T-helper 2 cell treated with Interferon-gamma antibody and Interleukin-4, amounts not matched to agents 100 ng/mL and 5 ng/mL, for 36 hours (primary cell): Measurements from ENCODE around the gene TRAK1. TPM values are rescaled to one million over a fixed set of nuclear protein-coding genes. Genes with fewer than 3 reads are reported as not detected.
"Not testable (repeated sequence)": the region's sequence is repeated elsewhere in the genome, so short reads cannot be mapped to it uniquely, and the experiment has no call there.

Experiments
- intact Hi-C: fragments of 100-400 bp; cut with micrococcal nuclease; formaldehyde crosslinking; loops from one replicate; pipeline ENCODE4 v1.15.1; 2023
- total RNA-seq: library from RNA; stranded (reverse); gene quantifications from 2 replicates; pipeline ENCODE4 v1.2.3, GENCODE V29; 2022

TRAK1 gene
- total RNA-seq, result 27.4 and 27.6 TPM in 2 replicates

GRCh38 chr3:42090973-42091731 is at the start of gene TRAK1:
TRAK1 (plus strand) TSS chr3:42091357; CDS start chr3:42091470, 113 bp downstream.
- intact Hi-C loops, result no loop called here

- intact Hi-C loops, result no loop called here
Observed at GRCh38 chr3:42042747-42043098, 48.4 kb upstream of the TRAK1 start.

- intact Hi-C loops, result no loop called here
Observed at GRCh38 chr3:42043099-42043813, 47.9 kb upstream of the TRAK1 start.

- intact Hi-C loops, result no loop called here
Observed at GRCh38 chr3:42045708-42046243, 45.4 kb upstream of the TRAK1 start.

- intact Hi-C loops, result not testable (repeated sequence)
Observed at GRCh38 chr3:42048526-42048925, 42.6 kb upstream of the TRAK1 start.

GRCh38 chr3:42050126-42050525 is 41.0 kb upstream of the TRAK1 start:
- intact Hi-C loops, result no loop called here

GRCh38 chr3:42051384-42052131 is 39.6 kb upstream of the TRAK1 start:
- intact Hi-C loops, result no loop called here

- intact Hi-C loops, result no loop called here
Observed at GRCh38 chr3:42052132-42052483, 39.0 kb upstream of the TRAK1 start.

- intact Hi-C loops, result no loop called here
Observed at GRCh38 chr3:42052484-42053351, 38.4 kb upstream of the TRAK1 start.

- intact Hi-C loops, result no loop called here
Observed at GRCh38 chr3:42053476-42053875, 37.7 kb upstream of the TRAK1 start.

GRCh38 chr3:42055291-42055690 is 35.9 kb upstream of the TRAK1 start:
- intact Hi-C loops, result no loop called here

- intact Hi-C loops, result no loop called here
Observed at GRCh38 chr3:42056840-42057239, 34.3 kb upstream of the TRAK1 start.

- intact Hi-C loops, result no loop called here
Observed at GRCh38 chr3:42057561-42058211, 33.5 kb upstream of the TRAK1 start.

- intact Hi-C loops, result no loop called here
Observed at GRCh38 chr3:42061025-42061712, 30.0 kb upstream of the TRAK1 start.

GRCh38 chr3:42061713-42062380 is 29.3 kb upstream of the TRAK1 start:
- intact Hi-C loops, result no loop called here

GRCh38 chr3:42062464-42062863 is 28.7 kb upstream of the TRAK1 start:
- intact Hi-C loops, result no loop called here

- intact Hi-C loops, result no loop called here
Observed at GRCh38 chr3:42063888-42064287, 27.3 kb upstream of the TRAK1 start.

GRCh38 chr3:42066516-42067181 is 24.5 kb upstream of the TRAK1 start:
- intact Hi-C loops, result no loop called here

- intact Hi-C loops, result no loop called here
Observed at GRCh38 chr3:42067326-42067725, 23.8 kb upstream of the TRAK1 start.
